IPS-11a (cell line): ENCODE measurements around the gene ARAF.
A peak's percentile ranks its signal among the peaks of the same experiment; 100 is the strongest.

Experiments
- H3K4me3 ChIP-seq: one replicate; pipeline ENCODE4 v1.5.1; 2013; ENCODE audit warnings: low read depth, low read length, control low read depth

The ARAF gene

DNA sequence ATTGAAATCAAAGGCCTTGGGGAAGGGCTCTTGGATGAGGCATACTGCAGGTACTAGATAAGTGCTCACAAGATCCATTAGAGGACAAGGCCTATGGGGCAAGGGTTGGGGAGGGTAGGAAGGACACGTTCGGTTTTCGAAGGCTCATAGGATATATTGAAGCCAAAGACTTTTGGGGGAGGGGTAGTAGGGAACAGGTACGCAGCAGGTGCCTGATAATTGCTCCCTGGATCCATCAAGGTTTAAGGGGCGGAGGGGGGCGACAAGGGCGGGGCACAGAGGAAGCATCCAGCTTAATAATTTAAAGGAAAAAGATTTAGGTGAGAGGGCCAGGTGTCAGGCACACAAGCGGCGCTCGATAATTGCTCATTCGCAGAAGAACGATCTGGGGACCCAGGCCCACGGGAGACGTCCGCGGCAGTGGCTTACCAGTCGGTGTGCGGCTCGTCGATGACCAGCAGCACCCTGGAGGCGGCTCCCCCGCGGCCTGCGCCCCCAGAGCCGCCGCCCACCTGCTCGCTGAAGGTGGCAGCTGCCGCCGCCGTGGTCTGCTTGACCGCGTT lies 58.0 kb downstream of the ARAF start:
- H3K4me3 ChIP-seq: peak overlapping the region; percentile 37

- H3K4me3 ChIP-seq: peak within 1 kb of the TSS; percentile 37
Measured at GRCh38 chrX:47619486-47620302, 58.7 kb downstream of the ARAF start, which contains the start of gene SYN1. TSS of gene SYN1 (minus strand) at chrX:47619857. CDS start at chrX:47619728, 129 bp downstream.

DNA sequence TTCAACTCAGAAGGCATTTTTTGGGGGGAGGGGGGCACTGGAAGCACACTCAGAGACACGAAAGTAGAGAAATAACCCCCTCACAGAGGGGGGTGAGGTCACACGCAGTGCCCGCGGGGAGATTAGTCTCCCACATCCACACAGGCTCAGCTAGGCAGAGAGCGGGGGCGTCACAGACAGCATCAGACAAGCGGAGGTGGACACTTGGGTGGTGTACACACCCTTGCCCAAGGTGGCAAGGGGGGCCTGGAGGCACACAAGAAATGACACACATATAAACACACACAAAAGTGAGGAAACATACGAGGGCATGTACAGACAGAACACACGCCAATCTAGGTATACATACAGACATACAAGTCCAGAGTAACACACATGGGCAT lies 59.3 kb downstream of the ARAF start:
- peak overlapping the region; percentile 33 for H3K4me3 ChIP-seq
